HG02938 (cell line): ENCODE measurements around the gene GPER1.
"Not testable (repeated sequence)": the region's sequence is repeated elsewhere in the genome, so short reads cannot be mapped to it uniquely, and the experiment has no call there.

Experiments
- ATAC-seq: cut with Tn5 transposase; IDR thresholded peaks from one replicate; pipeline ENCODE4 v1.9.1; 2021; ENCODE audit warnings: mild to moderate bottlenecking, moderate library complexity; ENCODE audit not compliant: unreplicated experiment

Gene GPER1

DNA sequence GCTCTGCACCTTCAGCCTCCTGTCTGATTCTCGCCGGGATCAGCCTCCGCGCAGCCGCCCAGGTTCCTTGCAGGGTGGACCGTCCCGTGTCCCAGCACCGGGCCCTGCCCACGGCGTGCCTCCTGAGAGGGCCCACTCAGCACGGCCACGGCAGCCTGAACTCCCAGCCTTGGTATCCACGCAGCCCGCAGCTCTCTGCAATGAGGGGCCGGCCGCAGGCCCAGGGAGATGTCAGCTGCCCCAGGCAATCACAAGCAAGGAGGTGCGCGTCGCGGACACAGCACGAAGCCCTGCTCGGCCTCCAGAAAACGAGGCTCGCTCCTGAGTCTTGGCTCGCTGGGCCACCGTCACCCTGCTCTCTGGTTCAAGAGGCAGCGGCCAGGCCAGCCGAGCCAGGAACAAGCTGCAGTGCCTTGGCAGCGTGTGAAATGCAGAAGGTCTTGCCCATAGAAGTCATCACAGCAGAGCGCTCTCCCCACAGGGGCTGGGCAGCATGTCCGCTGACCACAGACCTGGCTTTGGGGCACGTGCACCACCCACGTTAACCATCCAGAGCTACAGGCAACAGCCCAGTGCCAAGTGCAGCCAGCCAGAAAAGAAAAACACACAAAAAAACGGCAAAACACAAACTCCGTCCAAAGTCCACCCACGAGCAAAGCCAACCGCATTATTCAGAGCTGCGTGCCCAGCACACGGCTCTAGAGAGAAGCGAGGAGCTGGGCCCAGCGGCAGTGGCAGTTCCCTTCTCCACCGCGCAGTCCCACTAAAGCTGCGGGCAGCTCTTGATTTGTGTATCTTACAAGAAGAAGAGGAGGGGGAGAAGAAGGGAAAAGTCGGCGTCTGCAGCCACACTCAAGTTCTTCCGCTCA lies 13.9 kb downstream of the GPER1 start:
- no peak for ATAC-seq

DNA sequence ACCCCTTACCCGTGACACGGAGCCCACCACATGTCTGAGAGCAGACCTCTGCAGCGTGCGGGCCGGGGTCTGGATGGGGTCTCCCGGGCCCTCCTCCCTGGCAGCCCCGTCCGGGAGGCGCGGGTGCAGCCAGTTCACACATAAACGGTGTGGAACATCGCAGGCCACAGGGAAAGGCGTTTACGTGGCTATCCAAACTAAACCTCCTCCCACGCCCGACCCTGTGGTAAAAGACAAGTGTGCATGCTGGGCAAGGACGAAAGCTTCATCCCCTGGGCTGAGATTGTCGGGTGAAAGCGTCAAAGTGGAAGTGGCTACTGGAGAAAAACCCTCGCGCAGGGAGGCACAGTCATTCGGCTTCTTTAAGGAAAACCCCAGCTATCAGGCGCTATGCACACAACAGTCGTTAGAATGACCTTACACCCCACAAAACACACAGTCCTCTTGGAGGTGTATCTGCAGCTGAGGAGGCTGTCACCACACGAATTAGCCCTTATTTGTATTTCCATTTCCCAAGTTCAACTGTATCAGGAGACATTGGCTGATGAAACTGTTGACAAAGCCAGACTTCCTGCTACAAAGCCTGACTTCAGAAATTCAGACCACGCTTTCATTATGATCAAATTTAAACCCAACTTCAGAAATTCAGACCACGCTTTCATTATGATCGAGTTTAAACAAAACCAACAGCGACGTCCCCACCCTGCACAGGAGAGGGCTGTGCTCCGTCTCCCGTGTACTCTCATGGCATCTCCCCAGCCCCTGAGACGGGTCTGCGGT lies 15.3 kb downstream of the GPER1 start:
- no peak for ATAC-seq

DNA sequence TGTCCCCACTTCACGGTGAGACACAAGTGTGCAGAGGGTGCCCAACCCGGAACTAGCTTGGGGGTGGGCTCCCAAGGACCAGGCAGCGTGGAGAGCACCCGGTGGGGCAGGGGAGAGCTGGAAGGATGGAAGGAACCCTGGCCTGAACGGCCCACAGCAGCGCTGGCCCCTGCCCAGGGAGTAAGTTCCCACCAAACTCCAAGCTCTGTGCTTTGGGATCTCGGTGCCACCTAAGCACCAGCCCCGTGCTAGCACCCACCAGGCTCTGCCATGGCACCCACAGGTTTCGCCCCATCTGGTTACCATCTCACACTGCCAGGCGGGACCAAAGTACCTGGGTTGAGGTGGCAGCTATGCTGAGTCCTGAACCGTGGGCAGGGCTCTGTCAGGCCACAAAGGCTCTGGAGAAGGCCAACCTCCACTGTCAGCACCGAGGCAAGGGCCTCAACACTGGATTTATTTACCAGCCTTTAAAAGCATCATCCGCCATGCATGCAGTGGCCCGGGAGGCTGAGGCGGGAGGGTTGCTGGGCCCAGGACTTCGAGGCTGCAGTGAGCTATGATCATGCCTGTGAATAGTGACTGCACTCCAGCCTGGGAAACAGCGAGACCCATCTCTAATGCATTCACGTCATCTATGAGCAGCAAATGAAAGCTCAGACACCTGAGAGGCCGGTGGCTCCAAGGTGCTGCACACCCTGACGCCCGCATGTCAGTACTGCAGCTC lies 16.0 kb downstream of the GPER1 start:
- ATAC-seq = no peak

DNA sequence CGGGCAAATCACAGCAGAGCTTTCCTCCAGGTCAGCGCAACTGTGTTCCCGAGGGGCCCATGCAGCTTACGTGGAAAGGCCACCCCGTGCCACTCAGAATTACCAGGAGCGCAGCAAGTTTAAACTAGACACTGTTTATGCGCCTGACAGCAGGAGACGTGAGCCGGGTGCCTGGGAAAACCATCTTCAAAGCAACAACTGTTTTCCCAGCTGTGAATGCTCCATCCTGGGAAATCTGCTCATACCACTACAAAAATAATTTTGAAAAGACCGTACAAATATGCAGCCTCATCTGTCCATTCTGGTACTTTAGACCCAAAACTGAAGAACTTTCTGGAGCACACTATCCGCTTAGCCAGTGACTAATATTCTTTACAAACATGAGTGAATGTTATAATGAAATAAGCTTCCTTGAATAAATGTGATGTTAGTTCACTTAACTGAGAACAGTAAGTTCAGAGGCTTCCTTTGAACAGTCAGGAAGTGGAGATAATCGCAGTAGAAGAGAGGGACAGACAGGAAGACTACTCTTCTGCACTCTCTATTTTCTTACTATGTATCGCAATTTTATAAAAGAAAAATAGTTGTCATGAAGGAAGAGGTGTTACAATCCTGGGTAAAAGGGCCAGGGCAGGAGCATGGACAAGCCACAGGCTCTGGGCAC lies 16.7 kb downstream of the GPER1 start:
- no peak for ATAC-seq

DNA sequence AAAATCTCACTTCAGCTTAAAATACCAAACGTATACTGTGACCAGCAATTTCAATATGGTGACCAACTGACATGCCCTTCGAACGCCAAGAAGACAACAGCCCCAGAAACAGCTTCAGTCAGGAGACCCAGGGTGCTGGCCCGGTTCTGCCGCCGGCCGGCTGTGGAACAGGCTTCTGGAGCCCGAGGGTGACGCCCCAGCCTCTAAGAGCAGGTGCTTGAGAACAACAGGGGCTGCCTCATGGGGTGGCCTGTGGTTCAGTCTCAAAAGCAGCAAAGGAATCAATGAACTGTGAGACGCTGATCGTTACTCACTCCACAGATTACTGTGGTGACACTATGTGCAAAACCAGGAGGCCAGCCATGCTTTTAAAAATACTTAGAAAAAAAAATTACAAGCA lies 17.3 kb downstream of the GPER1 start:
- no peak for ATAC-seq

DNA sequence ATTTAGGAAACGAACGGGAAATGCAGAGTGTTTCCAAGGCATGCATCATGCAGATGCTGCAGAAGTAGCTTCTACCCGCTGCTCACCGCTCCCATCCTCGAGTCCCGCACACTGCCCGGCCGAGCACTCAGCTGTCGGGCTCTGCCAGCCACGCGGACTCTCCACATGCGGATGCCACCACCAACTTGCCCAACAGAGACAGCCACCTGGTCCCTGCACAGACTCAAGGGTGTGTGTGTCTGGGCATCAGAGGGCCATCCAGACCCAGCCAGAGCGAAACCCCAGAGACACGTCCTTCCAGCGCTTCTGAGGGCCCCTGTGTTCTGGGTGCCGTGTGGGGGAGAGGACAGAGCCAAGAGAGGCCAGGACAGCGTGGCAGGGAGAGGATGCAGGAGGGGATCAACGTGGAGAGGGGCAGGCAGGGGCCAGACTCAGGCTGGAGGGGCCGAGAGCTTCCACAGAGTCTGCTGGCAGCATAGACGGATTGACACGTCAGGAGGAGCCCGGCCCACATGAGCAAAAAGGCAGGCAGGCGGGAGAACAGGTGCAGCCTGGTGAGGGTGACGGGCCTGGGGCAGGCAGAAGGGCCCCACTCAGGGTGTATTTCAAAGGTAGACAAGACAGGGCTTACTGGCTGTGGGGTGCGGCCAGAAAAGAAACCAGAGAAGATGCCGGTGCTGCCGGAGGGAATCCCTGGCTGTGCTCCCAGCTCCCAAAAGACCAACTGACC lies 18.3 kb downstream of the GPER1 start:
- ATAC-seq = no peak

DNA sequence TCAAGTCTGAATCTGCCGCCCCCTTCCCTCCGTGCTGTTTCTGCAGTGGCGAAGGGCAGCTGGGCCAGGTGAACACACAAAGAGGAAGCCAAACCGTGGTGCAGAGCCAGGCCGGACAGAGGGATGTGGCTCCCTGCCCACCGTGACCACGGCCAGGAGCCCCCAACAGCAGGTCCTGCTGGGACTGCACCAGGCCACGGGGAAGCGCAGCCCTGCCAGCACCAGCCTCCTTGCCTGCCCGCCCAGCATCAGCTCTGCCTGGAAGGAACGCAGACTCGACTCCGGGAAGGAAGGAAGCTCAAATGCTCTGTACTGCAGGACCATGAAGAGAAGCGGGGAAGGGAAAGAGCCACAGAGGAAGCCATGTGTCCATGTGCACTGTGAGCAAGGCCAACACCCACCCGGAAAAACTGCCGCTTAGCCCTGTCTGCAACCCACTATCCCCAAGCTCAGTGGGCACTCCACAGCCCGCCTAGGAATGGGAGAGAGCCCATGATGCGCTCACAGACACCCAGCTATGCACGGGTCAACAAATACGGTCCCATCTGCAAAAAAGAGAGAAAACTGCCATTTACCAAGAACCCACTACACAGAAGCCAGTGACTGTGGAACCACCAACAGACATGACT lies 19.0 kb downstream of the GPER1 start:
- no peak for ATAC-seq

DNA sequence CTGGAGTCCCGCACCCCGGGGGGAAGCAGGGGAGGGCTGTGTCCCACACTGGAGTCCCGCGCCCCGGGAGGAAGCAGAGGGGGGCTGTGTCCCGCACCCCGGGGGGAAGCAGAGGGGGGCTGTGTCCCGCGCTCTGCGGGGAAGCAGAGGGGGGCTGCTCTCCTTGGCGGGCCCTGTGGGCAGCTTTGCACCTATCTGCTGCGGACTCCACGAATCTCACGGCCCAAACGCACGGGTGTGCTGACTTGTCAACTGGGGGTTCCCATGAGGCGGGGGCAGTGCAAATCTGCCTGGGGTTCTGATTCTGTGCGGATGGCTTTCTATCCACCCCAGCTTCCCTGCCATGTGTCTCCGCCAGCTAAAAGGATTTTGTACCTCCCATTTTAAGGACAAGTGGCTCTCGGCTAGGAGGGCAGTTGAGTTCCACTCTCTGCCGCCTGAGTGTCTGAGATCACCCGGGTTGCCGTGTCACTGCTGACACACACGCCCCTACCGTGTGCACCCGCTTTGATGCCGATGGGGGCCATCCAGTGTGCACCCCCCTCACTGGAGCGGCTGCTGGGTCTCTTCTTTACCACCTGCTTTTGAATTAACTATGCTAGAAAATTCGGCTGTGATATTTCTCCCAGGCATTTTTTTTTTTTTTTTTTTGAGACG lies 20.5 kb downstream of the GPER1 start:
- no peak for ATAC-seq

DNA sequence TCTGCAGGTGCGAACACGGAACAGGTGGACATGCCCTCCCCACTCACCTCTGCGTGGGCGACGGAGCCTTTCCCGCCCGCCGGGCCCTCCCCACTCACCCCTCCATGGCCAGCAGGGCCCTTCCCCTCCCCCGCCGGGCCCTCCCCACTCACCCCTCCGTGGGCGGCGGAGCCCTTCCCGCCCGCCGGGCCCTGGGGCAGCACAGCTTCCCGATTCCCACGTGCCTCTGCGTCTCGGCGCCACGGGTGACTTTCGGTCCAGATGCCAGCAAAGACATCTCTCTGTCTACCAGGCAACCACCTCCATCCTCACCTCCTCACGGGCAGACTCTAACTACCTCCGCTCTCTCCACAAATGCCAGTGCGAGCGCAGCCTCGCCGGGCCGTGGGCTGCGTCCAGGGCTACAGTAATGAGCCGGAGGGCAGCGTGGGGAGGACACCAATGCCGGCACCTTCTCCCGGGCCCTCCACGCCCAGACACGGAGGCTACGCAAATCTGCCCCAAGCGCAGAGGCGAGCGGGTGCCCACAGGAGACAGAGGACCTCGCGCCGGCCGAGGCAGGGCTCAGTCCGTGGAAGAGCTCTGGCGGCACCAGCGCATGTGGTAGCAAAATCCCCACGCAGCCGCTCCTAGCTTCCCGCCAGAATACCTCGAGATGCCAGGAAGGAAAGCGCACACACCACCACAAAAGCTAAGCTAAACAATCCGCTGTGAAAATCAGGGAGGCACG lies 21.8 kb downstream of the GPER1 start:
- ATAC-seq = no peak

DNA sequence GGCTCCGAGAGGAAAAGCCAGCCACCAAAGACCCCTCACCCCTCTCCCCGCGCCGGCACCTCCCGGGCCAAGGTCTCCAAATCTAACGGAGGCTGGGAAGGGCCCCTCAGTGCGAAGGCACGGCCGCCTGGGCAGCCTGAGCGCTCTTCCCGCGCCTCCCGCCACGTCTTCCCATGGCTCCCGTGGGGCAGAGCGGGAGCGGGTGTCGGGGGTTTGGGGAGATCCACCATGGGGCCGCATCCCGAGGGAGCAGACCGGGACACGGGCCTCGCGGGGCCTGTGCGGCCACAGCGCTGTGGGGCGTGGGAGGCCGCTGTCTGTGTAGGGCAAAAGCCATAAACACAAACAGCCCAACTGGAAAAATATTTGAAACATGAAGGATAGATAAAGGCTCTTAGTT lies 22.4 kb downstream of the GPER1 start:
- no peak for ATAC-seq

DNA sequence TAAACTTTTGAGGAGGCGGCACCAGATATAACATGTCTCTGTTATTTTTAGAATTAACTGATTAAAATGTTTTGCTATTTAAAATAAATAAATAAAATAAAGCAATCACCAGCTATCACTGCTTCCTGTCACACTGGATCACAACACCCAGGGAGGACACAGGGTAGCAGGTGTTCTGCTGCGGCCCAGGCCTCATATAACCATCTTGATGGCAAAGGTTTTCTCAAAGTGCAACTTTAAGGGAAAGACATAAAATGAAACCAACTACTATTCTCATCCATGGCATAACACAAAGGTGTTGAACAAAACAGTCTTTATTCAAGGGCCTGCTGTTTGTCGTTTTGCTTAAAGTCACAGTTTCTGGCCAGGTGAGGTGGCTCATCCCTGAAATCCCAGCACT lies 23.2 kb downstream of the GPER1 start:
- ATAC-seq = no peak

DNA sequence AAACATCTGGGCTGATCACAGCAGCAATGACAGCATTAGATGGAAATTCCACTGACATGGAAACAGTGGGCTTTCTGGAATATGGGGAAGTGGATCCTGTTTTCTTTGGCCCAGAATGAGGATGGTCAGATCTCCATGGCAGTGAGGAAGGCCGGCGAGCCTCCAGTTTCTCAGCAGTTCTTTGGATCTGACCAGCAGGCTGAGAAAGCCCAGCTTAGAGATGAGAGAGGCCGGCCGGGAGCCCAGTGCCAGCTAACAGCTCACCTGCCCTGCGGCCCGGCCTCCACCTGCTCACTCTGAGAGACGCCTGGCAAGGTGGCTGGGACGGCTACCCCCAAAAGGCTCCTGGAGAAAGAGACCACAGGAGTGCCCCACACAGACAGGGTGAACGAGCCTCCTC lies 24.2 kb downstream of the GPER1 start:
- ATAC-seq = no peak

DNA sequence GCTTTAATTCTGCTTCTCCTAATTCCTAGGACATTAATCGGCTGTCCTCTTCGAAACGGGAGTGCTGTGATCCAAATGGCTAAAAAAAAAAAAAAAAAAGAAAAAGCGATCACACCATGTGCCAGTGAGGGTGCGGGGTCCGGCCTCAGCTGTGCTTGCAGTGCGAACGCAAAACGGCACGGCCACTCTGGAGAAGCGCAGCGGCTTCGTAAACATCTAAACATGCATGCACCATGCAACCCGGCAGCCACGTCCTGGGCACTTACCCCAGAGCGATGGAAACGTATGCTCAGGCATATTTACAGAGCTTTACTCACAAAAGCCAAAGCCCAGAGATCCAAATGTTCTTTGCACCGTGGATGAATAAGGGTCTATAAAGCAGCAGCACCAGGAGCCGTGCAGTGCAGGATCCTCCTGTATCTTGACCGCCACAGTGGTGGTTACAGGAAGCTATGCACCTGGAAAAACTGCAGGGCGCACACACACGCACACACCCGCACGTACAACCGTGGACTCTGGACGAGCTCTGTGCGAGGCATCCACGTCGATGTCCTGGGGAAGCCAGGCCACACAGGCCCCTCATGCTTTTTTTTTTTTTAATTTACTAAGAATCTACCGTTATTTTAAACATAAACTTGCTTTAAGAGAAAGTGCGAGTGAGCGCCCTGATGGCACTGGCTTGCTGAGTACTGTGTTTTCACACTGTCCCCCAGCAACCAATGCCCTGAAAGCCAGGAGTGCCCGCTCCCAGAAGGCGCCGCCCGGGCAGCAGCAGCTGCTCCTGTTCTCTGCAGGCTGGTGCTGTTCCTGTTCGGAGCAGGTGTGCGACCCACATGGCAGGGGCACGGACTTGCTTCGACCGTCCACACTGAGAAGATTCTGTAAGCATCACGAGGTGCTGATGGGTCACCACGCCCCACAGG lies 25.0 kb downstream of the GPER1 start:
- no peak for ATAC-seq

DNA sequence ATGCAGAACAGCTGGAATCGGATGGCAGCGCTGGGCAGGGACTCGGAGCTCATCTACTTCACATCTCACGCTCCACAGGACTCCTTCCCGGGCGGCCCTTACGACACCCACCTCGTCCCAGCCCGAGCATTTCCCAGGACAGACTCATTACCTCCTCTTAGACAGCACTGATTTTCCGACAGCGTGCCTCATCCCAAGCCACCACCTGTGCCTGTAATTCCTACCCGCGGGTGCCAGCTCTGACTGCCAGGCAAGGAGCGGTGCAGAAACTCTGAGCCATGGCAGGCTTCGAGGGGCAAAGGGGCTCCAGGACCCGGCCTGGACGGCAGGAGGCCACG lies 25.6 kb downstream of the GPER1 start:
- no peak for ATAC-seq

DNA sequence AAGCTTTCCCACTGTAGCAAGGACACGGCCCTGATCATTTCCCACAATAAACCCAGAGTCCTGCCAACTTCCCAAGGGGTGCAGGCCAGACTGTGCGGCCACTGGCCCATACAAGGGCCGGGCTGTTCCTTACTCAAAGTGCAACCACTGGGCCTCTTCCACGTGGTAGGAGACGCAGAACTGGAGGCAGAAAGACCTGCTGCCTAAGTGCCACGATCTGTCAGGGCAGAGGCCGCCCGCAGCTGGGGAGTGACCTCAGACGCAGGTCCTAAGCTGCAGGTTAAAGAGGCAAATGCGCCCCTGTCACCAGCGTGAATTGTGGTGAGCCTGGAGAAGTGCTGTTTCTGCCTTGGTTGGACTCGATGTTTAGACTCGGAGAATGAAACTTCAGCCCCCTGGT lies 26.2 kb downstream of the GPER1 start:
- ATAC-seq = no peak

DNA sequence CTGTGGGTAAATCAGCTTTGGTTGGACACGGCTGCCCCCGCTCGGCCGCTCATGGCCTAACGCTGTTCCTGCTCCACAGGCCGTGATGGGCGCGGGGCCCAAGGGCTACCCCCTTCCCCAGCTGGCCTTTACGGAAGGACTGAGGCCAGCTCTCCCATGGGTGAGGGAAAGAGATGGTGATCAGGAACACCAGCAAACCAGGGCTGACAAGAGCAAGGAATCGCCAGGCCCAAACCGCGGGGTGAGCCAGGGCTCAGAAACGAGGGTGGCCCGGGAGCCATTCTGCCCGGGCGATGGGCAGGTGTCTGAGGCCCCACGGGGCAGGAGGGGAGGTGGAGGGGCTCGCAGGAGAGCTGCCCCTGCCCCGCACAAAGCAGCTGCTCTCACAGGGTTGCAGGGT lies 26.6 kb downstream of the GPER1 start:
- no peak for ATAC-seq

DNA sequence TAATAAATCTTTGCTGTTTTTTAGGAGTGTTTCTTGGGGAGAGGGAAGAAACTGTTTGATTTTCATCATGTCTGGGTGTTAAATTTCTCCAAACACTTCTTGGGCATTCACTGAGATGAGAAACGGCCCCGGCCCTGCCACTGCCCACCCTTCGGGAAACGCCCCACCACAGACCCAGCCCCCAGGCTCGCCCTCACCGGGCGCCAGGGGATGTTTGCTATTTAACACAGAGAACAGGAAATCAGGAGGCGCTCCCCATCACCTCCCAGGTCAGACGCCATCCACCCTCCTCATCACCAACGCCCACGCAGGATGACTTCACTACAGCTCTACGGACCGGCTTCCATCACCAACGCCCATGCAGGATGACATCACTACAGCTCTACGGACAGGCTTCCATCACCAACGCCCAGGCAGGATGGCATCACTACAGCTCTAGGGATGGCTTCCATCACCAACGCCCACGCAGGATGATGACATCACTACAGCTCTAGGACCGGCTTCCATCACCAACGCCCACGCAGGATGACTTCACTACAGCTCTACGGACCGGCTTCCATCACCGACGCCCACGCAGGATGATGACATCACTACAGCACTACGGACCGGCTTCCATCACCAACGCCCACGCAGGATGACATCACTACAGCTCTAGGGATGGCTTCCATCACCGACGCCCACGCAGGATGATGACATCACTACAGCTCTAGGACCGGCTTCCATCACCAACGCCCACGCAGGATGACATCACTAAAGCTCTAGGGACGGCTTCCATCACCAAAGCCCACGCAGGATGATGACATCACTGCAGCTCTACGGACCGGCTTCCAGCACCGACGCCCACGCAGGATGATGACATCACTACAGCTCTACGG lies 27.5 kb downstream of the GPER1 start:
- not testable (repeated sequence) for ATAC-seq
